ENCODE results near the gene SELENOK. TPM values are rescaled to one million over a fixed set of nuclear protein-coding genes. Genes with fewer than 3 reads are reported as not detected.
"Not testable (repeated sequence)": the region's sequence is repeated elsewhere in the genome, so short reads cannot be mapped to it uniquely, and the experiment has no call there.

SELENOK gene
- total and polyA plus RNA-seq, 7 experiments from 2014 or later, result 33.6 to 142 (median 80.0) TPM

DNA sequence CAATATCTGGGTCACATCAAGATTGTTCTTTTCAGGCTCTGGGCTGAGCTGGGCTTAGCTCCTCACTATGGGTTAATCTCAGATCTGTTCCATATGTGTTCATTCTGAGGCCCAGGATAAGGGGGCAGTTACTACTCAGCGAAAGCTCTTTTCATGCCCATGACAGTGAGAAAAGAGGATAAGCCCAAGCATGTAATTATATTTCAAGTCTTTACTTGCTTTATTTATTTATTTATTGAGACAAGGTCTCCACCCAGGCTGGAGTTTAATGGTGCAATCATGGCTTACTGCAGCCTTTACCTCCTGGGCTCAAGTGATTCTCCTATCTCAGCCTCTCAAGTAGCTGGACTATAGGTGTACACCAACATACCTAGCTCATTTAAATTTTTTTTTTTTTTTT, 44.7 kb upstream of the SELENOK start:
- H3K4me1 Mint-ChIP-seq, result no peaks in the 10 kb centered on the region
- no peak for ATAC-seq
- ChIA-PET CTCF (no interaction called here), POLR2A (no interaction called here)
- Histone ChIP-seq H3K27ac (ENCODE audit: low read depth, low read length) (no peak overlapping the region), H3K27me3 (ENCODE audit: control insufficient read depth in 2 of 2, insufficient read depth in 2 of 2, low read length in 2 of 2) (no peaks in the 10 kb centered on the region), H3K36me3 (ENCODE audit: control insufficient read depth in 2 of 3, insufficient read depth in 3 of 3, low read length in 3 of 3) (no peaks in the 10 kb centered on the region), H3K9me3 (ENCODE audit: control insufficient read depth in 2 of 3, low read length in 3 of 3) (peaks cover 0 to 4% (median 0%) of the 10 kb centered on the region in 3 experiments), H3K4me3 (ENCODE audit: low read length) (no peak overlapping the region), H3K4me1 (ENCODE audit: control insufficient read depth in 2 of 2, insufficient read depth in 2 of 2, low read length in 2 of 2) (no peaks in the 10 kb centered on the region)
- peaks cover 0 to 19% (median 8%) of the 10 kb centered on the region in 11 donors for H3K9me3 Mint-ChIP-seq
- peaks cover 0 to 5% (median 0%) of the 10 kb centered on the region in 5 donors for H3K36me3 Mint-ChIP-seq
- DNase-seq, result no peak
- H3K27ac Mint-ChIP-seq, result no peak overlapping the region
- peaks cover 11 to 59% (median 41%) of the 10 kb centered on the region in 5 donors for H3K27me3 Mint-ChIP-seq
- no peak overlapping the region for H3K4me3 Mint-ChIP-seq
- intact Hi-C loops (cut with micrococcal nuclease), result loop anchor here in 1 of 2 donors (10.0 kb wide), 1 partner anchor 438 kb away; no protein-coding TSS in a partner anchor

DNA sequence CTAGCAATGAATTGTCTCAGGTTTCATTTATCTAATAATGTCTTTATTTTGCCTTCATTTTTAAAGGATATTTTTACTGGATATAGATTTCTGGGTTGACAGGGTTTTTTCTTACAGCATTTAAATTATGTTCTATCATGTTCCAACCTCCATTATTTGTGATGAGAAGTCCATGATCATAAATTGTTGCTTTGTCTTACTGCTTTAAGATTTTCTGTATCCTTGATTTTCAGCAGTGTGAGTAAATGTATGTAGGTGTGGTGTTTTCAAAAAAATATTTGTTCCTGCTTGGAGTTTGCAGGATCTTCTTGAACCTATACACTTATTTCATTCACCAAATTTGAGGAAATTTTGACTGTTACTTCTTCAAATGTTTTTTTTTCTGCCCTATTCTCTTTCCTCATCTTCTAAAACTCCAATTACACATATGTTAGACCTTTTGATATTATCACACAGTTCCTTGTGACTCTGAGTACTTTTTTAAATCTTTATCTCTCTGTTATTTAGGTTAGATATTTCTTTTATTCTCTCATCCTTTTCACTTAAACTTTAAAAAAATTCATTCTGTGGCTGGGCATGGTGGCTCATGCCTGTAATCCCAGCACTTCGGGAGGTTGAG, 43.7 kb upstream of the SELENOK start:
- H3K27ac ChIP-seq (ENCODE audit: low read depth, low read length), result no peak overlapping the region
- no peaks in the 10 kb centered on the region for H3K4me1 ChIP-seq (ENCODE audit: control insufficient read depth in 2 of 2, insufficient read depth in 2 of 2, low read length in 2 of 2)
- no peak for DNase-seq
- no peaks in the 10 kb centered on the region for H3K36me3 ChIP-seq (ENCODE audit: control insufficient read depth in 2 of 3, insufficient read depth in 3 of 3, low read length in 3 of 3)
- Mint-ChIP-seq H3K36me3 (peaks cover 0 to 5% (median 0%) of the 10 kb centered on the region in 5 donors), H3K27me3 (peaks cover 12 to 63% (median 46%) of the 10 kb centered on the region in 5 donors), H3K4me1 (no peaks in the 10 kb centered on the region), H3K4me3 (no peak overlapping the region), H3K9me3 (peaks cover 0 to 19% (median 8%) of the 10 kb centered on the region in 11 donors), H3K27ac (no peak overlapping the region)
- ChIA-PET POLR2A (no interaction called here), CTCF (no interaction called here)
- ATAC-seq, result no peak
- H3K27me3 ChIP-seq (ENCODE audit: control insufficient read depth in 2 of 2, insufficient read depth in 2 of 2, low read length in 2 of 2), result peaks cover 0 to 4% of the 10 kb centered on the region in 2 donors
- H3K9me3 ChIP-seq (ENCODE audit: control insufficient read depth in 2 of 3, low read length in 3 of 3), result peaks cover 0 to 4% (median 0%) of the 10 kb centered on the region in 3 experiments
- intact Hi-C loops (cut with micrococcal nuclease), result loop anchor here in 1 of 2 donors (10.0 kb wide), 1 partner anchor 439 kb away; no protein-coding TSS in a partner anchor
- no peak overlapping the region for H3K4me3 ChIP-seq (ENCODE audit: low read length)

DNA sequence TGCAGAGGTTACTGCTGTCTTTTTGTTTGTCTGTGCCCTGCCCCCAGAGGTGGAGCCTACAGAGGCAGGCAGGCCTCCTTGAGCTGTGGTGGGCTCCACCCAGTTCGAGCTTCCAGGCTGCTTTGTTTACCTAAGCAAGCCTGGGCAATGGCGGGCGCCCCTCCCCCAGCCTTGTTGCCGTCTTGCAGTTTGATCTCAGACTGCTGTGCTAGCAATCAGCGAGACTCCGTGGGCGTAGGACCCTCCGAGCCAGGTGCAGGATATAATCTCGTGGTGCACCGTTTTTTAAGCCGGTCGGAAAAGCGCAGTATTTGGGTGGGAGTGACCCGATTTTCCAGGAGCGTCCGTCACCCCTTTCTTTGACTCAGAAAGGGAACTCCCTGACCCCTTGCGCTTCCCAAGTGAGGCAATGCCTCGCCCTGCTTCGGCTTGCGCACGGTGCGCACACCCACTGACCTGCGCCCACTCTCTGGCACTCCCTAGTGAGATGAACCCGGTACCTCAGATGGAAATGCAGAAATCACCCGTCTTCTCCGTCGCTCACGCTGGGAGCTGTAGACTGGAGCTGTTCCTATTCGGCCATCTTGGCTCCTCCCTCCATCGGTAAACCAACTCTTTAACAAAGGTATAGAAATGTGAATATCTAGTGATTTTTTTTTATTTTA, 35.7 kb upstream of the SELENOK start:
- H3K36me3 Mint-ChIP-seq; intact Hi-C loops (cut with micrococcal nuclease); H3K27ac ChIP-seq (ENCODE audit: low read depth, low read length); H3K4me1 Mint-ChIP-seq; DNase-seq; H3K36me3 ChIP-seq (ENCODE audit: control insufficient read depth in 2 of 3, insufficient read depth in 3 of 3, low read length in 3 of 3); H3K9me3 Mint-ChIP-seq; POLR2A ChIA-PET; H3K4me3 ChIP-seq (ENCODE audit: low read length); H3K27ac Mint-ChIP-seq; CTCF ChIA-PET; ATAC-seq; H3K27me3 ChIP-seq (ENCODE audit: control insufficient read depth in 2 of 2, insufficient read depth in 2 of 2, low read length in 2 of 2); H3K4me1 ChIP-seq (ENCODE audit: control insufficient read depth in 2 of 2, insufficient read depth in 2 of 2, low read length in 2 of 2); H3K4me3 Mint-ChIP-seq; H3K9me3 ChIP-seq (ENCODE audit: control insufficient read depth in 2 of 3, low read length in 3 of 3): not testable (repeated sequence)
- peaks cover 0 to 28% (median 9%) of the 10 kb centered on the region in 5 donors for H3K27me3 Mint-ChIP-seq

DNA sequence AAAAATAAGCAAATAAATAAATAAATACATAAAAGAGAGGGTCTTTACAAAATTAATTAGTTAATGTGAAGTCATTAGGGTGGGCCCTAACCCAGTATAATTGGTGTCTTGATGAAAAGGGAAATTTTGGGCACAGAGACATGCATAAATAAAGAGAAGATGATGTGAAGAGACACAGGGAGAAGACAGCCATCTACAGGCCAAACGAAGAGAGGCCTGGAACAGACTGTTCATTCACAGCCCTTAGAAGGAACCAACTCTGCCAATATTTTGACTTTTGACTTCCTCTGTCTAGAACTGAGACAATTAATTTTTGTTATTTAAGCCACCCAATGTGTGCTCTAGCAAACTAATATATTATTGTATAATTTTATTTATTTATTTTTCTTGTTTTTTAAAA, 29.6 kb upstream of the SELENOK start:
- Histone ChIP-seq H3K4me3 (ENCODE audit: low read length) (no peak overlapping the region), H3K9me3 (ENCODE audit: control insufficient read depth in 2 of 3, low read length in 3 of 3) (no peaks in the 10 kb centered on the region), H3K4me1 (ENCODE audit: control insufficient read depth in 2 of 2, insufficient read depth in 2 of 2, low read length in 2 of 2) (no peaks in the 10 kb centered on the region), H3K27me3 (ENCODE audit: control insufficient read depth in 2 of 2, insufficient read depth in 2 of 2, low read length in 2 of 2) (no peaks in the 10 kb centered on the region), H3K27ac (ENCODE audit: low read depth, low read length) (no peak overlapping the region), H3K36me3 (ENCODE audit: control insufficient read depth in 2 of 3, insufficient read depth in 3 of 3, low read length in 3 of 3) (no peaks in the 10 kb centered on the region)
- H3K27me3 Mint-ChIP-seq, result peaks cover 25 to 40% (median 30%) of the 10 kb centered on the region in 5 donors
- intact Hi-C loops (cut with micrococcal nuclease), result no loop called here
- DNase-seq (peak in 4 of 9 donors; percentile 3 to 18 (median 10)), ATAC-seq (peak; percentile 44)
- peaks cover 0 to 4% (median 0%) of the 10 kb centered on the region in 5 donors for H3K36me3 Mint-ChIP-seq
- no peak overlapping the region for H3K27ac Mint-ChIP-seq
- H3K9me3 Mint-ChIP-seq, result peaks cover 0 to 14% (median 5%) of the 10 kb centered on the region in 11 donors
- CTCF ChIA-PET, result interaction anchor here (0.7 kb wide), 1 partner anchor 165 kb away, joined by 3 read pairs; no protein-coding TSS in a partner anchor
- no peaks in the 10 kb centered on the region for H3K4me1 Mint-ChIP-seq
- no peak overlapping the region for H3K4me3 Mint-ChIP-seq
- POLR2A ChIA-PET, result no interaction called here

- Histone ChIP-seq H3K36me3 (ENCODE audit: control insufficient read depth in 2 of 3, insufficient read depth in 3 of 3, low read length in 3 of 3) (no peaks in the 10 kb centered on the region), H3K27me3 (ENCODE audit: control insufficient read depth in 2 of 2, insufficient read depth in 2 of 2, low read length in 2 of 2) (no peaks in the 10 kb centered on the region), H3K27ac (ENCODE audit: low read depth, low read length) (no peak overlapping the region), H3K4me3 (ENCODE audit: low read length) (no peak overlapping the region), H3K9me3 (ENCODE audit: control insufficient read depth in 2 of 3, low read length in 3 of 3) (no peaks in the 10 kb centered on the region), H3K4me1 (ENCODE audit: control insufficient read depth in 2 of 2, insufficient read depth in 2 of 2, low read length in 2 of 2) (no peaks in the 10 kb centered on the region)
- Mint-ChIP-seq H3K27me3 (peaks cover 31 to 49% (median 37%) of the 10 kb centered on the region in 5 donors), H3K9me3 (peaks cover 0 to 13% (median 5%) of the 10 kb centered on the region in 11 donors), H3K4me1 (no peaks in the 10 kb centered on the region), H3K36me3 (peaks cover 0 to 4% (median 0%) of the 10 kb centered on the region in 5 donors), H3K4me3 (no peak overlapping the region), H3K27ac (no peak overlapping the region)
- no peak for DNase-seq
- ChIA-PET POLR2A (no interaction called here), CTCF (no interaction called here)
- intact Hi-C loops (cut with micrococcal nuclease), result no loop called here
- no peak for ATAC-seq
These were observed 28.1 kb upstream of the SELENOK start for GRCh38 chr3:53919741-53920140.

DNA sequence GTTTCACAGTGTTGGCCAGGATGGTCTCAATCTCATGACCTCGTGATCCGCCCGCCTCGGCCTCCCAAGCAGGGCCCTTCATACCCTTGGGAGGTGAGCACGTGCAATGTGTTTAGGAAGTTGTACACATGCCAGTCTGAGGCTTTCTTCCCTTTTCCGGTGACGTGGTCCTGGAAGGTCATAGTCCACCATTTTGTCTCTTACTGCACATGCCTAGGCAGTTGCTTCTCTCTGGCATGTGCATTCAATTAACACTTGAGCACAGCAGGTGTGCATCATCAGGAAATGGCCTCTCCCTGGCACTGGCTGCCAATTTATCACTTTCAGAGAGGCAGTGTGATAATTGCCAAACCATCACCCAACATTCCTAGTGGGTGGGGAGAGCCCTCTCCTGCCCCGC, 21.7 kb upstream of the SELENOK start:
- Mint-ChIP-seq H3K27me3 (peaks cover 40 to 65% (median 63%) of the 10 kb centered on the region in 5 donors), H3K4me3 (no peak overlapping the region)

More for the DNA sequence above, 21.7 kb upstream of the SELENOK start:
- Histone ChIP-seq H3K9me3 (ENCODE audit: control insufficient read depth in 2 of 3, low read length in 3 of 3) (no peaks in the 10 kb centered on the region), H3K4me1 (ENCODE audit: control insufficient read depth in 2 of 2, insufficient read depth in 2 of 2, low read length in 2 of 2) (no peaks in the 10 kb centered on the region), H3K27ac (ENCODE audit: low read depth, low read length) (no peak overlapping the region), H3K4me3 (ENCODE audit: low read length) (no peak overlapping the region), H3K36me3 (ENCODE audit: control insufficient read depth in 2 of 3, insufficient read depth in 3 of 3, low read length in 3 of 3) (no peaks in the 10 kb centered on the region), H3K27me3 (ENCODE audit: control insufficient read depth in 2 of 2, insufficient read depth in 2 of 2, low read length in 2 of 2) (no peaks in the 10 kb centered on the region)
- intact Hi-C loops (cut with micrococcal nuclease), result no loop called here
- peaks cover 0 to 13% (median 0%) of the 10 kb centered on the region in 11 donors for H3K9me3 Mint-ChIP-seq
- ChIA-PET POLR2A (no interaction called here), CTCF (no interaction called here)
- H3K36me3 Mint-ChIP-seq, result no peaks in the 10 kb centered on the region
- no peak overlapping the region for H3K27ac Mint-ChIP-seq
- no peak for ATAC-seq
- no peaks in the 10 kb centered on the region for H3K4me1 Mint-ChIP-seq
- DNase-seq, result no peak

All from naive thymus-derived CD4-positive, alpha-beta T cell (primary cell).